IMR-90 (cell line): ENCODE measurements around the gene SYT3. TPM values are rescaled to one million over a fixed set of nuclear protein-coding genes. Genes with fewer than 3 reads are reported as not detected.

Experiments
- ATAC-seq: fragments of 200-7000 bp; cut with Tn5 transposase; 2 replicates; pipeline ENCODE4 v1.9.1; 2020; ENCODE audit warnings: low read depth, mild to moderate bottlenecking, moderate library complexity
- BruUV-seq: library from RNA; stranded (reverse); fragments of 400-500 nt; replicated peaks from 2 replicates; lab custom pipeline; 2021; lab: Mats Ljungman, UMichigan
- CTCF ChIA-PET: fragments of 300-600 bp; formaldehyde crosslinking; extraction: SDS; loops from one replicate; lab custom pipeline; 2021; ENCODE audit warnings: antibody characterized with exemption; lab: Yijun Ruan, JAX
- POLR2A ChIA-PET: fragments of 300-600 bp; sonication (Branson Sonifier 250); formaldehyde crosslinking; loops from one replicate; lab custom pipeline; 2022; ENCODE audit warnings: antibody characterized with exemption; ENCODE audit not compliant: unreplicated experiment; lab: Charles Lee
- DNase-seq: peaks from one replicate; pipeline ENCODE4 v3.0.0; 2013
- H2AFZ ChIP-seq: replicated peaks from 2 replicates; pipeline ENCODE3; 2013; ENCODE audit warnings: low read length, mild to moderate bottlenecking; ENCODE audit not compliant: poor library complexity
- H2AK5ac ChIP-seq: 2 replicates; pipeline ENCODE4 v1.6.1; 2013; ENCODE audit warnings: low read depth, low read length, inconsistent platforms
- H2AK9ac ChIP-seq: replicated peaks from 2 replicates; pipeline ENCODE3; 2013; ENCODE audit warnings: mild to moderate bottlenecking, low read depth, low read length, moderate library complexity; ENCODE audit not compliant: poor library complexity
- H2BK120ac ChIP-seq: 2 replicates; pipeline ENCODE4 v1.6.1; 2013; ENCODE audit warnings: low read depth, low read length, inconsistent platforms
- H2BK15ac ChIP-seq: 3 replicates; pipeline ENCODE4 v1.6.1; 2013; ENCODE audit warnings: low read depth, low read length, inconsistent platforms
- H2BK20ac ChIP-seq: 2 replicates; pipeline ENCODE4 v1.6.1; 2013; ENCODE audit warnings: low read depth, mild to moderate bottlenecking, inconsistent platforms, low read length, moderate library complexity
- H2BK5ac ChIP-seq: 2 replicates; pipeline ENCODE4 v1.6.1; 2013; ENCODE audit warnings: mild to moderate bottlenecking, low read depth, low read length, inconsistent platforms; ENCODE audit not compliant: poor library complexity, severe bottlenecking
- H3K14ac ChIP-seq: replicated peaks from 2 replicates; pipeline ENCODE4 v1.6.1; 2013; ENCODE audit warnings: low read depth, low read length, inconsistent platforms
- H3K18ac ChIP-seq: 2 replicates; pipeline ENCODE4 v1.6.1; 2013; ENCODE audit warnings: low read depth, low read length, control low read depth
- H3K23ac ChIP-seq: 2 replicates; pipeline ENCODE4 v1.6.1; 2013; ENCODE audit warnings: low read depth, low read length, inconsistent platforms
- H3K27ac ChIP-seq: 2 replicates; pipeline ENCODE4 v1.5.1; 2013; ENCODE audit warnings: mild to moderate bottlenecking, control low read depth, low read length; ENCODE audit not compliant: insufficient read depth
- H3K27me3 ChIP-seq: 2 replicates; pipeline ENCODE4 v1.6.1; 2013; ENCODE audit warnings: low read length; ENCODE audit not compliant: control insufficient read depth, insufficient read depth
- H3K36me3 ChIP-seq: 2 replicates; pipeline ENCODE4 v1.6.1; 2013; ENCODE audit warnings: low read length, mixed read lengths; ENCODE audit not compliant: control insufficient read depth, insufficient read depth
- H3K4ac ChIP-seq: 2 replicates; pipeline ENCODE4 v1.6.1; 2013; ENCODE audit warnings: low read depth, low read length, inconsistent platforms
- H3K4me1 ChIP-seq: 2 replicates; pipeline ENCODE4 v1.6.1; 2013; ENCODE audit warnings: low read length, mixed read lengths; ENCODE audit not compliant: control insufficient read depth, insufficient read depth
- H3K4me2 ChIP-seq: 2 replicates; pipeline ENCODE4 v1.6.1; 2013; ENCODE audit warnings: low read depth, mild to moderate bottlenecking, control low read depth, low read length, moderate library complexity
- H3K4me3 ChIP-seq: 2 replicates; pipeline ENCODE4 v1.5.1; 2013; ENCODE audit warnings: low read depth, mild to moderate bottlenecking, control low read depth, low read length, moderate library complexity; ENCODE audit not compliant: insufficient read depth
- H3K56ac ChIP-seq: 2 replicates; pipeline ENCODE4 v1.6.1; 2013; ENCODE audit warnings: low read length, inconsistent platforms; ENCODE audit not compliant: insufficient read depth; ENCODE audit errors: extremely low read depth
- H3K79me1 ChIP-seq, 2 experiments: 2 replicates each; pipeline ENCODE4 v1.6.1; 2013; ENCODE audit warnings: low read length in 2 of 2, inconsistent platforms in 1 of 2, low read depth in 1 of 2
- H3K9ac ChIP-seq: 2 replicates; pipeline ENCODE4 v1.6.1; 2013; ENCODE audit warnings: low read depth, low read length, control low read depth
- H3K9me1 ChIP-seq: 2 replicates; pipeline ENCODE4 v1.6.1; 2013; ENCODE audit warnings: low read length, inconsistent platforms; ENCODE audit not compliant: insufficient read depth
- H3K9me3 ChIP-seq: 2 replicates; pipeline ENCODE4 v1.6.1; 2013; ENCODE audit warnings: low read length; ENCODE audit not compliant: control insufficient read depth, insufficient read depth
- H4K20me1 ChIP-seq: 2 replicates; pipeline ENCODE4 v1.6.1; 2013; ENCODE audit warnings: low read length, inconsistent platforms; ENCODE audit not compliant: insufficient read depth
- H4K5ac ChIP-seq: 2 replicates; pipeline ENCODE4 v1.6.1; 2013; ENCODE audit warnings: mild to moderate bottlenecking, low read depth, low read length, control low read depth
- H4K8ac ChIP-seq, 2 experiments: 2 replicates each; pipeline ENCODE4 v1.6.1; 2013; ENCODE audit warnings: low read depth in 2 of 2, low read length in 2 of 2, control low read depth in 1 of 2, inconsistent platforms in 1 of 2
- H4K91ac ChIP-seq: 2 replicates; pipeline ENCODE4 v1.6.1; 2013; ENCODE audit warnings: low read depth, low read length, inconsistent platforms; ENCODE audit not compliant: insufficient read depth
- CEBPB ChIP-seq: IDR thresholded peaks from 2 replicates; pipeline ENCODE4 v1.6.1; 2012; ENCODE audit warnings: low read depth, low read length, improper control_type of control experiment
- CHD1 ChIP-seq: IDR thresholded peaks from 2 replicates; pipeline ENCODE4 v1.6.1; 2012; ENCODE audit warnings: low read depth, low read length, improper control_type of control experiment
- FOS ChIP-seq: fragments of 150-350 bp; IDR thresholded peaks from 2 replicates; pipeline ENCODE4 v1.6.1; 2016; ENCODE audit warnings: low read depth, low read length
- MAZ ChIP-seq: IDR thresholded peaks from 2 replicates; pipeline ENCODE4 v1.6.1; 2012; ENCODE audit warnings: low read depth, mild to moderate bottlenecking, low read length, improper control_type of control experiment, moderate library complexity, borderline replicate concordance
- NFE2L2 ChIP-seq: fragments of 150-350 bp; IDR thresholded peaks from 2 replicates; pipeline ENCODE4 v1.6.1; 2016; ENCODE audit warnings: low read depth, mild to moderate bottlenecking, low read length
- POLR2A ChIP-seq: IDR thresholded peaks from 2 replicates; pipeline ENCODE4 v1.6.1; 2012; ENCODE audit warnings: mild to moderate bottlenecking, low read depth, low read length
- RAD21 ChIP-seq: IDR thresholded peaks from 2 replicates; pipeline ENCODE4 v1.6.1; 2012; ENCODE audit warnings: low read length, improper control_type of control experiment
- RCOR1 ChIP-seq: IDR thresholded peaks from 2 replicates; pipeline ENCODE4 v1.6.1; 2012; ENCODE audit warnings: mild to moderate bottlenecking, low read length, improper control_type of control experiment; ENCODE audit not compliant: insufficient replicate concordance
- RFX5 ChIP-seq: IDR thresholded peaks from 2 replicates; pipeline ENCODE4 v1.8.0; 2012; ENCODE audit warnings: low read depth, mild to moderate bottlenecking, low read length, moderate library complexity
- SMC3 ChIP-seq: fragments of 150-350 bp; IDR thresholded peaks from 2 replicates; pipeline ENCODE4 v1.6.1; 2016; ENCODE audit warnings: low read depth, mild to moderate bottlenecking, antibody characterized with exemption, low read length, moderate library complexity
- WGBS, 2 experiments: methylation state at CpG; one replicate each; pipeline versions ENCODE4 v1.1.5 to v1.1.7; 2013; ENCODE audit warnings: missing lambda C conversion rate in 2 of 2; ENCODE audit not compliant: insufficient read length in 1 of 2; ENCODE audit errors: extremely low coverage in 2 of 2; 5-methylcytosine and 5-hydroxymethylcytosine counted together
- dilution Hi-C: fragments of 300-500 bp; cut with HindIII; formaldehyde crosslinking; loops from one replicate; pipeline ENCODE4 v1.14.3; 2018; ENCODE audit warnings: low sequenced_read_pairs; ENCODE audit not compliant: unreplicated experiment
- in situ Hi-C: fragments of 300-500 bp; cut with MboI; formaldehyde crosslinking; loops from 3 replicates; pipeline ENCODE4 v1.14.3; 2019; ENCODE audit warnings: low sequenced_read_pairs, inconsistent platforms, mixed read lengths
- intact Hi-C: fragments of 100-400 bp; cut with micrococcal nuclease; formaldehyde crosslinking; loops from 2 replicates; pipeline ENCODE4 v1.10.0; 2022
- polyA plus RNA-seq, 3 experiments: library from polyadenylated mRNA; depleted of rRNA; stranded (reverse); fragments of >200 nt; gene quantifications; 2 replicates each; pipeline ENCODE4 v1.2.3, GENCODE V29; 2012; ENCODE audit warnings: low replicate concordance in 1 of 3
- total RNA-seq: library from RNA; depleted of rRNA; stranded (reverse); fragments of >200 nt; gene quantifications from 2 replicates; pipeline ENCODE4 v1.2.3, GENCODE V29; 2012
- TF ChIP-seq, protein P1 (sequence below): fragments of 150-350 bp; IDR thresholded peaks from 2 replicates; pipeline ENCODE4 v1.6.1; 2016; ENCODE audit warnings: low read depth, mild to moderate bottlenecking, low read length, moderate library complexity, borderline replicate concordance
- TF ChIP-seq, protein P2 (sequence below): conservative IDR thresholded peaks from 2 replicates; pipeline ENCODE4 v1.5.1; 2012; ENCODE audit warnings: mild to moderate bottlenecking, low read depth, low read length, improper control_type of control experiment
- TF ChIP-seq, protein P3 (sequence below): fragments of 150-350 bp; IDR thresholded peaks from 2 replicates; pipeline ENCODE4 v1.6.1; 2017; ENCODE audit warnings: mild to moderate bottlenecking, antibody characterized with exemption, low read length, low read depth

Gene SYT3
- total and polyA plus RNA-seq, 2 of the 4 experiments (the other 2 are of a cell fraction) = 0.05 TPM; not detected in 1

DNA sequence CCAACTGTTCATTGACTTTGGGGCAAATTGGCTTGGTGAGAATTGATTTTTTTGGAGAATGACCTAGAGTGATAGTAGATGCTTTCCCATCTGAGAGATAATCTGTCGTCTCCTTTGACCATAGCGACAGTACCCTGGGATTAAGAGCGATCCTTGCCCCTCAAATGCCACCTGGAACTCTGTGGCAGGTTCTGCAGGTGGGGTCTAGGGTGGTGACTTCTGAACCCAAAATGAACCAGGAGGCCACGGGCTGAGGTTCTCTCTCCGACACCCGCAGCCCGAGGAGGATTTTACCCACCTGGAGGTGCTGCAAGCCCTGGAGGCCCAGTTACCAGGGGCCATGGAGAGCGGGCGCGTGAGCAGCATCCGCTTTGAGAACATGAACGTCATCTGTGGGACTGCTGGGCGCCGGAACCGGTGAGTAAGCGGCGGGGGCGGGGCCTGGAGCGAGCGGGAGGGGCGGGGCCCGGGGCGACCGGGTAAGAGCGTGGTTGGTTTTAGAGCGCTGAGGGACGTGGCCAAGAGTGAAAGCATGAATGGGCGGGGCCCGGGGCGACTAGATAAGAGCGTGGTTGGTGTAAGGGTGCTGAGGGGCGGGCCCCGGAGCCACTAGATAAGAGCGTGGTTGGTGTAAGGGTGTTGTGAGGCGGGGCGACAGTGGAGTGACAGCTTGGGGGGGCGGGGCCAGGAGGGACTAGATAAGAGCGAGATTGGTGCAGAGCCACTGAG lies 18.2 kb upstream of the SYT3 start:
- POLR2A ChIA-PET = no interaction called here
- Histone ChIP-seq H3K4me2 (peak overlapping the region; percentile 88), H3K9ac (peak overlapping the region; percentile 46; the same call in 1 of the 2 replicates)
- TF ChIP-seq CHD1 = no peak
- TF ChIP-seq RAD21 = no peak
- 0 out of 2 replicates have a peak, but pooled peaks have one; percentile 23 for TF ChIP-seq POLR2A
- TF ChIP-seq SMC3 = no peak
- TF ChIP-seq, protein P1, sequence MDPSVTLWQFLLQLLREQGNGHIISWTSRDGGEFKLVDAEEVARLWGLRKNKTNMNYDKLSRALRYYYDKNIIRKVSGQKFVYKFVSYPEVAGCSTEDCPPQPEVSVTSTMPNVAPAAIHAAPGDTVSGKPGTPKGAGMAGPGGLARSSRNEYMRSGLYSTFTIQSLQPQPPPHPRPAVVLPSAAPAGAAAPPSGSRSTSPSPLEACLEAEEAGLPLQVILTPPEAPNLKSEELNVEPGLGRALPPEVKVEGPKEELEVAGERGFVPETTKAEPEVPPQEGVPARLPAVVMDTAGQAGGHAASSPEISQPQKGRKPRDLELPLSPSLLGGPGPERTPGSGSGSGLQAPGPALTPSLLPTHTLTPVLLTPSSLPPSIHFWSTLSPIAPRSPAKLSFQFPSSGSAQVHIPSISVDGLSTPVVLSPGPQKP = no peak
- TF ChIP-seq CEBPB = no peak
- TF ChIP-seq, protein P2, sequence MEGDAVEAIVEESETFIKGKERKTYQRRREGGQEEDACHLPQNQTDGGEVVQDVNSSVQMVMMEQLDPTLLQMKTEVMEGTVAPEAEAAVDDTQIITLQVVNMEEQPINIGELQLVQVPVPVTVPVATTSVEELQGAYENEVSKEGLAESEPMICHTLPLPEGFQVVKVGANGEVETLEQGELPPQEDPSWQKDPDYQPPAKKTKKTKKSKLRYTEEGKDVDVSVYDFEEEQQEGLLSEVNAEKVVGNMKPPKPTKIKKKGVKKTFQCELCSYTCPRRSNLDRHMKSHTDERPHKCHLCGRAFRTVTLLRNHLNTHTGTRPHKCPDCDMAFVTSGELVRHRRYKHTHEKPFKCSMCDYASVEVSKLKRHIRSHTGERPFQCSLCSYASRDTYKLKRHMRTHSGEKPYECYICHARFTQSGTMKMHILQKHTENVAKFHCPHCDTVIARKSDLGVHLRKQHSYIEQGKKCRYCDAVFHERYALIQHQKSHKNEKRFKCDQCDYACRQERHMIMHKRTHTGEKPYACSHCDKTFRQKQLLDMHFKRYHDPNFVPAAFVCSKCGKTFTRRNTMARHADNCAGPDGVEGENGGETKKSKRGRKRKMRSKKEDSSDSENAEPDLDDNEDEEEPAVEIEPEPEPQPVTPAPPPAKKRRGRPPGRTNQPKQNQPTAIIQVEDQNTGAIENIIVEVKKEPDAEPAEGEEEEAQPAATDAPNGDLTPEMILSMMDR = no peak
- TF ChIP-seq NFE2L2 = no peak
- TF ChIP-seq MAZ = peak; percentile 58; the same call in 1 of the 2 replicates
- TF ChIP-seq, protein P3, sequence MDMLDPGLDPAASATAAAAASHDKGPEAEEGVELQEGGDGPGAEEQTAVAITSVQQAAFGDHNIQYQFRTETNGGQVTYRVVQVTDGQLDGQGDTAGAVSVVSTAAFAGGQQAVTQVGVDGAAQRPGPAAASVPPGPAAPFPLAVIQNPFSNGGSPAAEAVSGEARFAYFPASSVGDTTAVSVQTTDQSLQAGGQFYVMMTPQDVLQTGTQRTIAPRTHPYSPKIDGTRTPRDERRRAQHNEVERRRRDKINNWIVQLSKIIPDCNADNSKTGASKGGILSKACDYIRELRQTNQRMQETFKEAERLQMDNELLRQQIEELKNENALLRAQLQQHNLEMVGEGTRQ = 0 out of 2 replicates have a peak, but pooled peaks have one; percentile 27
- TF ChIP-seq RCOR1 = no peak
- no peak for TF ChIP-seq FOS
- TF ChIP-seq RFX5 = no peak

More for the DNA sequence above, 18.2 kb upstream of the SYT3 start:
- H3K27ac ChIP-seq = peak overlapping the region; percentile 46
- no peak overlapping the region for H2BK120ac ChIP-seq
- peaks cover 5% of the 10 kb centered on the region; the same call in 1 of the 2 replicates for H3K9me1 ChIP-seq
- H2AFZ ChIP-seq = peak overlapping the region; percentile 96
- H3K56ac ChIP-seq = no peak overlapping the region
- 3% methylated on average over 19 of the region's 38 CpGs; no CpG with 5 or more reads in 1 of the 2 experiments for WGBS, 2 experiments
- DNase-seq (peak; percentile 98), ATAC-seq (peak; percentile 97)
- in situ Hi-C loops = no loop called here
- peaks cover 2% of the 10 kb centered on the region; the same call in 1 of the 2 replicates for H3K4me1 ChIP-seq
- BruUV-seq = no TSS peak
- H4K8ac ChIP-seq = peak overlapping the region; percentile 83 to 89
- H4K20me1 ChIP-seq = no peaks in the 10 kb centered on the region; the same call in 1 of the 2 replicates
- H3K27me3 ChIP-seq = peaks cover 9% of the 10 kb centered on the region; the same call in 1 of the 2 replicates
- no peak overlapping the region; the same call in 1 of the 2 replicates for H2AK5ac ChIP-seq
- no peak overlapping the region for H2BK20ac ChIP-seq
- peak overlapping the region; percentile 95 for H4K5ac ChIP-seq
- H4K91ac ChIP-seq = no peak overlapping the region; the same call in 1 of the 2 replicates
- CTCF ChIA-PET = interaction anchor here (1.0 kb wide), 1 partner anchor 12 kb away, joined by 3 read pairs; no protein-coding TSS in a partner anchor
- peak overlapping the region; percentile 51 for H3K4me3 ChIP-seq
- no peak overlapping the region for H3K14ac ChIP-seq
- peak overlapping the region; percentile 71 for H2BK5ac ChIP-seq
- H3K18ac ChIP-seq = peak overlapping the region; percentile 66
- dilution Hi-C loops = no loop called here
- H3K79me1 ChIP-seq = no peaks in the 10 kb centered on the region
- H2AK9ac ChIP-seq = peak overlapping the region; percentile 84
- H3K4ac ChIP-seq = peak overlapping the region; percentile 36; the same call in 1 of the 2 replicates
- H3K23ac ChIP-seq = no peak overlapping the region
- intact Hi-C loops = no loop called here
- H2BK15ac ChIP-seq = 0 out of 3 replicates have a peak overlapping the region, but pooled peaks have one; percentile 9
- H3K9me3 ChIP-seq = no peaks in the 10 kb centered on the region
- no peaks in the 10 kb centered on the region for H3K36me3 ChIP-seq
